ENCODE results near the gene ZC3H10. TPM values are rescaled to one million over a fixed set of nuclear protein-coding genes. Genes with fewer than 3 reads are reported as not detected.

Gene ZC3H10
- total and polyA plus RNA-seq, 12 donors: 2.2 to 15.0 (median 7.6) TPM

GRCh38 chr12:56146492-56147460 is 28.7 kb downstream of the ZC3H10 start:
- H3K4me3 ChIP-seq: no peak overlapping the region
- H3K4me1 ChIP-seq (replicated peaks in 1 of 2): peaks cover 23 to 28% of the 10 kb centered on the region in 2 donors
- peaks cover 0 to 34% of the 10 kb centered on the region in 2 donors for H3K36me3 ChIP-seq (replicated peaks in 1 of 2)
- WGBS, 4 donors: 33 to 37% (median 35%) methylated on average over 13 of the region's 13 CpGs
- H3K9me3 ChIP-seq (replicated peaks in 1 of 3): no peaks in the 10 kb centered on the region
- peak; percentile 66 to 87 (median 77) for DNase-seq
- peak in 1 of 2 donors; percentile 7 for TF ChIP-seq POLR2A (IDR thresholded peaks at IDR 0.05)
- TF ChIP-seq, protein P1, sequence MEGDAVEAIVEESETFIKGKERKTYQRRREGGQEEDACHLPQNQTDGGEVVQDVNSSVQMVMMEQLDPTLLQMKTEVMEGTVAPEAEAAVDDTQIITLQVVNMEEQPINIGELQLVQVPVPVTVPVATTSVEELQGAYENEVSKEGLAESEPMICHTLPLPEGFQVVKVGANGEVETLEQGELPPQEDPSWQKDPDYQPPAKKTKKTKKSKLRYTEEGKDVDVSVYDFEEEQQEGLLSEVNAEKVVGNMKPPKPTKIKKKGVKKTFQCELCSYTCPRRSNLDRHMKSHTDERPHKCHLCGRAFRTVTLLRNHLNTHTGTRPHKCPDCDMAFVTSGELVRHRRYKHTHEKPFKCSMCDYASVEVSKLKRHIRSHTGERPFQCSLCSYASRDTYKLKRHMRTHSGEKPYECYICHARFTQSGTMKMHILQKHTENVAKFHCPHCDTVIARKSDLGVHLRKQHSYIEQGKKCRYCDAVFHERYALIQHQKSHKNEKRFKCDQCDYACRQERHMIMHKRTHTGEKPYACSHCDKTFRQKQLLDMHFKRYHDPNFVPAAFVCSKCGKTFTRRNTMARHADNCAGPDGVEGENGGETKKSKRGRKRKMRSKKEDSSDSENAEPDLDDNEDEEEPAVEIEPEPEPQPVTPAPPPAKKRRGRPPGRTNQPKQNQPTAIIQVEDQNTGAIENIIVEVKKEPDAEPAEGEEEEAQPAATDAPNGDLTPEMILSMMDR (IDR thresholded peaks at IDR 0.05): no peak
- intact Hi-C loops (cut with DNase I): no loop called here
- H3K27me3 ChIP-seq: no peaks in the 10 kb centered on the region
- H3K27ac ChIP-seq: peak overlapping the region; percentile 51 to 81 (median 69)

GRCh38 chr12:56150563-56150962 is 32.5 kb downstream of the ZC3H10 start:
- intact Hi-C loops (cut with DNase I): no loop called here
- Histone ChIP-seq H3K4me1 (replicated peaks in 1 of 2) (peaks cover 30 to 36% of the 10 kb centered on the region in 2 donors), H3K36me3 (replicated peaks in 1 of 2) (no peaks in the 10 kb centered on the region), H3K27ac (peak overlapping the region in 1 of 5 donors; percentile 97), H3K4me3 (no peak overlapping the region), H3K27me3 (no peaks in the 10 kb centered on the region), H3K9me3 (replicated peaks in 1 of 3) (no peaks in the 10 kb centered on the region)
- TF ChIP-seq POLR2A (IDR thresholded peaks at IDR 0.05): no peak
- TF ChIP-seq, protein P1 (IDR thresholded peaks at IDR 0.05): no peak
- no peak for DNase-seq
- WGBS, 4 donors: 61 to 64% (median 62%) methylated on average over 3 of the region's 3 CpGs

- intact Hi-C loops (cut with DNase I): no loop called here
- 5 to 11% (median 9%) methylated on average over 12 of the region's 12 CpGs for WGBS, 4 donors
These were observed 33.6 kb downstream of the ZC3H10 start for GRCh38 chr12:56151672-56152131.

More at GRCh38 chr12:56151672-56152131, 33.6 kb downstream of the ZC3H10 start:
- DNase-seq: peak in 6 of 7 donors; percentile 57 to 84 (median 63)
- no peaks in the 10 kb centered on the region for H3K9me3 ChIP-seq (replicated peaks in 1 of 3)
- peaks cover 23 to 29% of the 10 kb centered on the region in 2 donors for H3K4me1 ChIP-seq (replicated peaks in 1 of 2)
- TF ChIP-seq POLR2A (IDR thresholded peaks at IDR 0.05): no peak
- TF ChIP-seq, protein P1 (IDR thresholded peaks at IDR 0.05): peak; percentile 19 to 76 (median 59)
- H3K27ac ChIP-seq: peak overlapping the region; percentile 80 to 97 (median 95)
- no peaks in the 10 kb centered on the region for H3K36me3 ChIP-seq (replicated peaks in 1 of 2)
- no peaks in the 10 kb centered on the region for H3K27me3 ChIP-seq
- H3K4me3 ChIP-seq: peak overlapping the region in 3 of 4 donors; percentile 20 to 59 (median 38)

Data from adrenal gland (tissue), 12 donors.